Prostate gland (tissue), 2 donors: ENCODE results near the gene AIP. TPM values are rescaled to one million over a fixed set of nuclear protein-coding genes. Genes with fewer than 3 reads are reported as not detected.

ENCODE experiments used
- DNase-seq: peaks from one replicate; pipeline ENCODE4 v3.0.0-alpha.2; 2019; ENCODE audit warnings: low spot score
- H3K27ac ChIP-seq, 2 donors: fragments of 200-600 bp; sonication (generic); 2 replicates each; pipeline ENCODE4 v1.5.1; 2017 to 2019
- H3K27me3 ChIP-seq: fragments of 200-600 bp; sonication (generic); replicated peaks from 2 replicates; pipeline ENCODE4 v1.5.1; 2019; ENCODE audit not compliant: insufficient read depth
- H3K36me3 ChIP-seq, 2 donors: fragments of 200-600 bp; sonication (generic); 1 replicate in 1 of 2; 2 replicates in 1 of 2; pipeline versions ENCODE4 v1.5.1 to v1.8.1; 2017 to 2019
- H3K4me1 ChIP-seq: fragments of 200-600 bp; sonication (generic); replicated peaks from 2 replicates; pipeline ENCODE4 v1.5.1; 2019
- H3K4me3 ChIP-seq, 2 donors: fragments of 200-600 bp; sonication (generic); 2 replicates each; pipeline ENCODE4 v1.5.1; 2017 to 2019
- H3K9me3 ChIP-seq: fragments of 200-600 bp; sonication (generic); 2 replicates; pipeline ENCODE4 v1.5.1; 2017
- CTCF ChIP-seq, 4 experiments: fragments of 200-600 bp in 2 of 4; fragments of 450-650 bp in 2 of 4; sonication (generic) in 2 of 4; IDR thresholded peaks; 1 replicate in 3 of 4; 2 replicates in 1 of 4; pipeline ENCODE4 v1.5.1; 2016 to 2019; ENCODE audit warnings: antibody characterized with exemption in 4 of 4, mild to moderate bottlenecking in 2 of 4, moderate library complexity in 2 of 4
- POLR2A ChIP-seq: fragments of 450-650 bp; IDR thresholded peaks from one replicate; pipeline ENCODE4 v1.6.1; 2016; ENCODE audit warnings: antibody characterized with exemption, mild to moderate bottlenecking
- POLR2AphosphoS5 ChIP-seq: sonication (generic); formaldehyde crosslinking; IDR thresholded peaks from one replicate; pipeline ENCODE4 v1.6.1; 2017; ENCODE audit warnings: antibody characterized with exemption
- WGBS: methylation state at CpG from one replicate; pipeline ENCODE4 v1.1.5; 2018; 5-methylcytosine and 5-hydroxymethylcytosine counted together
- intact Hi-C: fragments of 100-400 bp; cut with DNase I; formaldehyde crosslinking; loops from one replicate; pipeline ENCODE4 v1.14.2; 2022
- total RNA-seq, 2 donors: library from RNA; depleted of rRNA; stranded (reverse); fragments of >200 nt; gene quantifications; one replicate each; pipeline ENCODE4 v1.1.0, GENCODE V29; 2016

AIP gene
- total RNA-seq, 2 donors from 2014 or later, result 63.7 to 93.7 TPM

GRCh38 chr11:67522844-67523555 is 40.2 kb downstream of the AIP start, which contains the start of gene CABP2:
Gene CABP2 (minus strand): TSS chr11:67523446. CDS start chr11:67523326, 120 bp downstream.
- Histone ChIP-seq H3K27me3 (no peaks in the 10 kb centered on the region), H3K36me3 (no peaks in the 10 kb centered on the region), H3K9me3 (no peaks in the 10 kb centered on the region), H3K4me3 (no peak within 1 kb of the TSS), H3K27ac (no peak within 1 kb of the TSS), H3K4me1 (no peaks in the 10 kb centered on the region)
- DNase-seq, result no peak
- whole genome bisulfite sequencing, result 82% methylated on average over 16 of the region's 23 CpGs
- no peak for TF ChIP-seq POLR2A
- intact Hi-C loops, result no loop called here

GRCh38 chr11:67523556-67524479 is 41.0 kb downstream of the AIP start:
- intact Hi-C loops, result no loop called here
- no peaks in the 10 kb centered on the region for H3K27me3 ChIP-seq

GRCh38 chr11:67524480-67524808 is 41.6 kb downstream of the AIP start:
- DNase-seq, result no peak
- 89% methylated on average over 9 of the region's 9 CpGs for WGBS
- Histone ChIP-seq H3K9me3 (no peaks in the 10 kb centered on the region), H3K27me3 (no peaks in the 10 kb centered on the region), H3K4me3 (no peak overlapping the region), H3K27ac (no peak overlapping the region), H3K4me1 (no peaks in the 10 kb centered on the region), H3K36me3 (no peaks in the 10 kb centered on the region)
- TF ChIP-seq POLR2AphosphoS5 (no peak), POLR2A (no peak), CTCF (IDR thresholded peaks at IDR 0.05) (no peak)
- intact Hi-C loops, result no loop called here

More at GRCh38 chr11:67523556-67524479, 41.0 kb downstream of the AIP start:
- Histone ChIP-seq H3K9me3 (no peaks in the 10 kb centered on the region), H3K4me3 (no peak overlapping the region), H3K27ac (no peak overlapping the region), H3K4me1 (no peaks in the 10 kb centered on the region), H3K36me3 (no peaks in the 10 kb centered on the region)
- no peak for DNase-seq
- WGBS, result 80% methylated on average over 25 of the region's 25 CpGs
- TF ChIP-seq CTCF (IDR thresholded peaks at IDR 0.05) (no peak), POLR2AphosphoS5 (no peak), POLR2A (no peak)

- Histone ChIP-seq H3K4me3 (no peak overlapping the region), H3K36me3 (no peaks in the 10 kb centered on the region), H3K27ac (no peak overlapping the region), H3K4me1 (no peaks in the 10 kb centered on the region), H3K27me3 (no peaks in the 10 kb centered on the region), H3K9me3 (no peaks in the 10 kb centered on the region)
- WGBS, result 68% methylated on average over 5 of the region's 5 CpGs
- intact Hi-C loops, result no loop called here
- TF ChIP-seq CTCF (IDR thresholded peaks at IDR 0.05), result no peak
- TF ChIP-seq POLR2A, result no peak
- no peak for TF ChIP-seq POLR2AphosphoS5
- no peak for DNase-seq
Observed at GRCh38 chr11:67525275-67525976, 42.6 kb downstream of the AIP start.

GRCh38 chr11:67528376-67528775 is 45.5 kb downstream of the AIP start:
- no peak for DNase-seq
- WGBS, result 95% methylated on average over 4 of the region's 4 CpGs
- no peaks in the 10 kb centered on the region for H3K36me3 ChIP-seq
- no peaks in the 10 kb centered on the region for H3K27me3 ChIP-seq
- H3K27ac ChIP-seq, result no peak overlapping the region
- H3K9me3 ChIP-seq, result no peaks in the 10 kb centered on the region
- TF ChIP-seq CTCF (IDR thresholded peaks at IDR 0.05) (no peak), POLR2A (no peak), POLR2AphosphoS5 (no peak)
- H3K4me3 ChIP-seq, result no peak overlapping the region
- H3K4me1 ChIP-seq, result no peaks in the 10 kb centered on the region
- intact Hi-C loops, result no loop called here
